MM.1S (cell line): ENCODE measurements around the gene PTPN12.

Experiments used
- DNase-seq: peaks from one replicate; pipeline ENCODE4 v3.0.0-alpha.2; 2015
- H2AFZ ChIP-seq: fragments of 300-600 bp; sonication (generic); 2 replicates; pipeline ENCODE4 v1.6.0; 2016; ENCODE audit warnings: antibody characterized with exemption, low read length
- H3F3A ChIP-seq: fragments of 300-600 bp; sonication (generic); 2 replicates; pipeline ENCODE4 v1.6.1; 2016; ENCODE audit warnings: mild to moderate bottlenecking, antibody characterized with exemption, low read length, moderate library complexity, mixed read lengths; ENCODE audit not compliant: insufficient read depth
- H3K27ac ChIP-seq: fragments of 300-600 bp; sonication (generic); 2 replicates; pipeline ENCODE4 v1.5.1; 2016; ENCODE audit warnings: mild to moderate bottlenecking, low read length
- H3K27me3 ChIP-seq: fragments of 300-600 bp; sonication (generic); replicated peaks from 2 replicates; pipeline ENCODE4 v1.6.0; 2016; ENCODE audit warnings: low read length; ENCODE audit not compliant: insufficient read depth
- H3K36me3 ChIP-seq: fragments of 300-600 bp; sonication (generic); replicated peaks from 2 replicates; pipeline ENCODE4 v1.6.1; 2016; ENCODE audit warnings: mild to moderate bottlenecking, low read length, mixed read lengths; ENCODE audit not compliant: insufficient read depth
- H3K4me1 ChIP-seq: fragments of 300-600 bp; sonication (generic); 2 replicates; pipeline ENCODE4 v1.6.1; 2016; ENCODE audit warnings: low read length, mixed read lengths
- H3K4me2 ChIP-seq: fragments of 300-600 bp; sonication (generic); 2 replicates; pipeline ENCODE4 v1.6.0; 2016; ENCODE audit warnings: low read depth, low read length
- H3K4me3 ChIP-seq: fragments of 300-600 bp; sonication (generic); 2 replicates; pipeline ENCODE4 v1.5.1; 2016; ENCODE audit warnings: low read length, mixed read lengths
- H3K79me2 ChIP-seq: fragments of 300-600 bp; sonication (generic); 2 replicates; pipeline ENCODE4 v1.6.1; 2016; ENCODE audit warnings: mixed run types, low read length, mixed read lengths
- H3K9ac ChIP-seq: fragments of 300-600 bp; sonication (generic); 2 replicates; pipeline ENCODE4 v1.6.1; 2016; ENCODE audit warnings: low read length, mixed read lengths
- H3K9me2 ChIP-seq: fragments of 300-600 bp; sonication (generic); replicated peaks from 2 replicates; pipeline ENCODE4 v1.6.1; 2016; ENCODE audit warnings: mild to moderate bottlenecking, low read length, mixed read lengths; ENCODE audit not compliant: insufficient read depth
- H3K9me3 ChIP-seq: fragments of 300-600 bp; sonication (generic); replicated peaks from 2 replicates; pipeline ENCODE4 v1.6.1; 2016; ENCODE audit warnings: mild to moderate bottlenecking, low read length, mixed read lengths; ENCODE audit not compliant: insufficient read depth
- H4K20me1 ChIP-seq: fragments of 300-600 bp; sonication (generic); 2 replicates; pipeline ENCODE4 v1.6.1; 2016; ENCODE audit warnings: mild to moderate bottlenecking, low read length, moderate library complexity, mixed read lengths; ENCODE audit not compliant: insufficient read depth
- CTCF ChIP-seq: fragments of 300-600 bp; sonication (generic); IDR thresholded peaks from 2 replicates; pipeline ENCODE4 v1.5.1; 2016; ENCODE audit warnings: antibody characterized with exemption, low read length, mixed read lengths
- EZH2 ChIP-seq: fragments of 300-600 bp; sonication (generic); optimal IDR thresholded peaks from 2 replicates; pipeline ENCODE3; 2017; ENCODE audit warnings: low read depth, mild to moderate bottlenecking, antibody characterized with exemption, low read length, mixed read lengths
- EZH2phosphoT487 ChIP-seq: fragments of 300-600 bp; sonication (generic); IDR thresholded peaks from 2 replicates; pipeline ENCODE4 v1.6.1; 2018; ENCODE audit warnings: antibody characterized with exemption, low read length

The PTPN12 gene

GRCh38 chr7:77684030-77684429 lies 146.9 kb downstream of the PTPN12 start:
- Histone ChIP-seq H3K4me2 (no peak overlapping the region), H3F3A (no peaks in the 10 kb centered on the region), H3K4me3 (no peak overlapping the region), H3K36me3 (no peaks in the 10 kb centered on the region), H3K4me1 (0 out of 2 replicates have a peak, but pooled peaks cover 5% of the 10 kb centered on the region), H4K20me1 (no peaks in the 10 kb centered on the region), H3K27me3 (no peaks in the 10 kb centered on the region), H3K9me2 (no peaks in the 10 kb centered on the region), H3K9me3 (no peaks in the 10 kb centered on the region), H3K79me2 (no peaks in the 10 kb centered on the region), H2AFZ (no peak overlapping the region), H3K27ac (no peak overlapping the region), H3K9ac (no peak overlapping the region)
- DNase-seq: no peak
- TF ChIP-seq EZH2: no peak
- TF ChIP-seq EZH2phosphoT487: no peak
- no peak for TF ChIP-seq CTCF

- DNase-seq: peak; percentile 31
- no peak overlapping the region for H3K9ac ChIP-seq
- TF ChIP-seq EZH2phosphoT487: no peak
- TF ChIP-seq EZH2: no peak
- TF ChIP-seq CTCF: no peak
These were observed 148.1 kb downstream of the PTPN12 start for GRCh38 chr7:77685233-77685632.

GRCh38 chr7:77687100-77687746 lies 150.1 kb downstream of the PTPN12 start:
- H3K4me3 ChIP-seq: no peak overlapping the region

More at GRCh38 chr7:77685233-77685632, 148.1 kb downstream of the PTPN12 start:
- Histone ChIP-seq H4K20me1 (no peaks in the 10 kb centered on the region), H3K36me3 (no peaks in the 10 kb centered on the region), H3K4me3 (no peak overlapping the region), H3K79me2 (no peaks in the 10 kb centered on the region), H3K9me3 (no peaks in the 10 kb centered on the region), H3K9me2 (no peaks in the 10 kb centered on the region), H3K27me3 (no peaks in the 10 kb centered on the region), H3K4me2 (peak overlapping the region; percentile 10; the same call in 1 of the 2 replicates), H2AFZ (no peak overlapping the region), H3K4me1 (0 out of 2 replicates have a peak, but pooled peaks cover 5% of the 10 kb centered on the region), H3K27ac (no peak overlapping the region), H3F3A (no peaks in the 10 kb centered on the region)

More at GRCh38 chr7:77687100-77687746, 150.1 kb downstream of the PTPN12 start:
- no peaks in the 10 kb centered on the region for H3K9me3 ChIP-seq
- H3F3A ChIP-seq: no peaks in the 10 kb centered on the region
- H3K36me3 ChIP-seq: no peaks in the 10 kb centered on the region
- H3K4me1 ChIP-seq: 0 out of 2 replicates have a peak, but pooled peaks cover 5% of the 10 kb centered on the region
- TF ChIP-seq CTCF (no peak), EZH2phosphoT487 (no peak), EZH2 (no peak)
- no peak overlapping the region for H3K4me2 ChIP-seq
- no peak for DNase-seq
- no peak overlapping the region for H3K9ac ChIP-seq
- H2AFZ ChIP-seq: no peak overlapping the region
- H4K20me1 ChIP-seq: no peaks in the 10 kb centered on the region
- no peaks in the 10 kb centered on the region for H3K9me2 ChIP-seq
- H3K27ac ChIP-seq: no peak overlapping the region
- H3K27me3 ChIP-seq: no peaks in the 10 kb centered on the region
- peaks cover 4% of the 10 kb centered on the region; the same call in 1 of the 2 replicates for H3K79me2 ChIP-seq
